GM19023 (cell line): ENCODE data around the gene ERN2.
"Not testable (repeated sequence)": the region's sequence is repeated elsewhere in the genome, so short reads cannot be mapped to it uniquely, and the experiment has no call there.

Source experiments
- ATAC-seq: cut with Tn5 transposase; IDR thresholded peaks from one replicate; pipeline ENCODE4 v1.9.1; 2021; ENCODE audit warnings: mild to moderate bottlenecking, moderate library complexity; ENCODE audit not compliant: unreplicated experiment

The ERN2 gene

GRCh38 chr16:23722613-23723240, 9.7 kb upstream of the ERN2 start:
- not testable (repeated sequence) for ATAC-seq

- no peak for ATAC-seq
These were observed 3.5 kb upstream of the ERN2 start for GRCh38 chr16:23716484-23716883.

- ATAC-seq = no peak
These were observed 1.2 kb downstream of the ERN2 start for GRCh38 chr16:23711785-23712184.

GRCh38 chr16:23710504-23710903, 2.5 kb downstream of the ERN2 start:
- ATAC-seq = no peak

- ATAC-seq = no peak
These were observed 3.0 kb downstream of the ERN2 start for GRCh38 chr16:23710008-23710407.

- ATAC-seq = no peak
These were observed 3.5 kb downstream of the ERN2 start for GRCh38 chr16:23709536-23709935.

GRCh38 chr16:23706439-23706838, 6.6 kb downstream of the ERN2 start:
- ATAC-seq = no peak

GRCh38 chr16:23705517-23705902, 7.5 kb downstream of the ERN2 start:
- no peak for ATAC-seq

GRCh38 chr16:23704772-23705516, 8.1 kb downstream of the ERN2 start:
- ATAC-seq = no peak

- ATAC-seq = no peak
These were observed 10.1 kb downstream of the ERN2 start for GRCh38 chr16:23702951-23703350.

GRCh38 chr16:23701045-23701444, 12.0 kb downstream of the ERN2 start:
- no peak for ATAC-seq

GRCh38 chr16:23700509-23700908, 12.5 kb downstream of the ERN2 start:
- no peak for ATAC-seq

- no peak for ATAC-seq
These were observed 12.9 kb downstream of the ERN2 start for GRCh38 chr16:23700093-23700492.

- no peak for ATAC-seq
These were observed 13.9 kb downstream of the ERN2 start for GRCh38 chr16:23699100-23699499.

- ATAC-seq = no peak
These were observed 17.3 kb downstream of the ERN2 start for GRCh38 chr16:23695756-23696155.

- ATAC-seq = no peak
These were observed 18.2 kb downstream of the ERN2 start for GRCh38 chr16:23694644-23695373.

- ATAC-seq = no peak
These were observed 18.8 kb downstream of the ERN2 start for GRCh38 chr16:23694265-23694643.

GRCh38 chr16:23692190-23692837, 20.7 kb downstream of the ERN2 start:
- ATAC-seq = no peak

- ATAC-seq = no peak
These were observed 21.4 kb downstream of the ERN2 start for GRCh38 chr16:23691483-23692189.

GRCh38 chr16:23690771-23691482, 22.1 kb downstream of the ERN2 start:
- ATAC-seq = no peak
